ENCODE measurements around the gene NOD1.

DNA sequence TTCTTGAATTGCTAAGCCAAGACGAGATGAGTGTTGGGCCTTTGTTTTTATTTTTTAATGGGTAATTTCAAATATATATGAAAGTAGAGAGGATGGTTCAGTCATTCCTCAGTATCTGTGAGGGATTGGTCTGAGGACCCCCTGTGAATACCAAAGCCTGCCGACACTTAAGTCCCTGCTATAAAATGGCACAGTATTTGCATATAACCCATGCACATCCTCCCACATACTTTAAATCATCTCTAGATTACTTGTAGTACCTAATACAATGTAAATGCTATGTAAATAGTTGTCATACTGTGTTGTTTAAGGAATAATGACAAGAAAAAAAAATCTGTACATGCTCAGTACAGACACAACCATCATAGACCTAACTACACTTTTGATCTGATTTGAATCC is 73.4 kb downstream of the NOD1 start:
- TF ChIP-seq, protein P1, sequence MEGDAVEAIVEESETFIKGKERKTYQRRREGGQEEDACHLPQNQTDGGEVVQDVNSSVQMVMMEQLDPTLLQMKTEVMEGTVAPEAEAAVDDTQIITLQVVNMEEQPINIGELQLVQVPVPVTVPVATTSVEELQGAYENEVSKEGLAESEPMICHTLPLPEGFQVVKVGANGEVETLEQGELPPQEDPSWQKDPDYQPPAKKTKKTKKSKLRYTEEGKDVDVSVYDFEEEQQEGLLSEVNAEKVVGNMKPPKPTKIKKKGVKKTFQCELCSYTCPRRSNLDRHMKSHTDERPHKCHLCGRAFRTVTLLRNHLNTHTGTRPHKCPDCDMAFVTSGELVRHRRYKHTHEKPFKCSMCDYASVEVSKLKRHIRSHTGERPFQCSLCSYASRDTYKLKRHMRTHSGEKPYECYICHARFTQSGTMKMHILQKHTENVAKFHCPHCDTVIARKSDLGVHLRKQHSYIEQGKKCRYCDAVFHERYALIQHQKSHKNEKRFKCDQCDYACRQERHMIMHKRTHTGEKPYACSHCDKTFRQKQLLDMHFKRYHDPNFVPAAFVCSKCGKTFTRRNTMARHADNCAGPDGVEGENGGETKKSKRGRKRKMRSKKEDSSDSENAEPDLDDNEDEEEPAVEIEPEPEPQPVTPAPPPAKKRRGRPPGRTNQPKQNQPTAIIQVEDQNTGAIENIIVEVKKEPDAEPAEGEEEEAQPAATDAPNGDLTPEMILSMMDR (IDR thresholded peaks at IDR 0.05; ENCODE audit: low read depth, low read length) = no peak
- TF ChIP-seq EZH2phosphoT487 (IDR thresholded peaks at IDR 0.05; ENCODE audit: low read depth) = no peak
